Muscle layer of duodenum (tissue), 2 donors: ENCODE data around the gene VSX2.
A peak's percentile ranks its signal among the peaks of the same experiment; 100 is the strongest.

ENCODE experiments used
- H3K27ac ChIP-seq: one replicate; pipeline ENCODE4 v1.7.0; 2013; ENCODE audit warnings: mild to moderate bottlenecking, low read length
- H3K27me3 ChIP-seq: one replicate; pipeline ENCODE4 v1.7.0; 2013; ENCODE audit warnings: low read depth, mild to moderate bottlenecking, control low read depth, low read length
- H3K36me3 ChIP-seq, 2 donors: one replicate each; pipeline ENCODE4 v1.7.0; 2013; ENCODE audit warnings: low read length in 2 of 2, control low read depth in 1 of 2, mild to moderate bottlenecking in 1 of 2; ENCODE audit not compliant: insufficient read depth in 2 of 2, control insufficient read depth in 1 of 2
- H3K4me1 ChIP-seq, 2 donors: one replicate each; pipeline ENCODE4 v1.7.0; 2013; ENCODE audit warnings: low read length in 2 of 2, mild to moderate bottlenecking in 2 of 2, control low read depth in 1 of 2, moderate library complexity in 1 of 2; ENCODE audit not compliant: insufficient read depth in 2 of 2, control insufficient read depth in 1 of 2
- H3K4me3 ChIP-seq, 2 donors: one replicate each; pipeline ENCODE4 v1.7.0; 2013; ENCODE audit warnings: low read length in 2 of 2, low read depth in 1 of 2, mild to moderate bottlenecking in 1 of 2
- H3K9me3 ChIP-seq, 2 donors: one replicate each; pipeline ENCODE4 v1.7.0; 2013; ENCODE audit warnings: low read length in 2 of 2, control low read depth in 1 of 2, mild to moderate bottlenecking in 1 of 2; ENCODE audit not compliant: control insufficient read depth in 1 of 2
- donor health status: healthy.

The VSX2 gene

GRCh38 chr14:74289801-74290200 is 50.6 kb downstream of the VSX2 start:
- Histone ChIP-seq H3K27ac (no peak overlapping the region), H3K4me1 (no peaks in the 10 kb centered on the region), H3K4me3 (no peak overlapping the region), H3K27me3 (no peaks in the 10 kb centered on the region), H3K36me3 (peaks cover 52 to 75% of the 10 kb centered on the region in 2 donors), H3K9me3 (no peaks in the 10 kb centered on the region)

- Histone ChIP-seq H3K27me3 (no peaks in the 10 kb centered on the region), H3K27ac (no peak overlapping the region), H3K36me3 (peaks cover 49 to 77% of the 10 kb centered on the region in 2 donors)
These were observed 51.2 kb downstream of the VSX2 start for GRCh38 chr14:74290415-74290814.

GRCh38 chr14:74292061-74292460 is 52.8 kb downstream of the VSX2 start:
- H3K36me3 ChIP-seq, result peaks cover 53 to 79% of the 10 kb centered on the region in 2 donors
- H3K4me1 ChIP-seq, result no peaks in the 10 kb centered on the region
- no peak overlapping the region for H3K4me3 ChIP-seq
- no peak overlapping the region for H3K27ac ChIP-seq
- no peaks in the 10 kb centered on the region for H3K27me3 ChIP-seq
- H3K9me3 ChIP-seq, result no peaks in the 10 kb centered on the region

More at GRCh38 chr14:74290415-74290814, 51.2 kb downstream of the VSX2 start:
- H3K4me1 ChIP-seq, result no peaks in the 10 kb centered on the region
- H3K9me3 ChIP-seq, result no peaks in the 10 kb centered on the region
- H3K4me3 ChIP-seq, result no peak overlapping the region

GRCh38 chr14:74293606-74294005 is 54.4 kb downstream of the VSX2 start:
- Histone ChIP-seq H3K9me3 (no peaks in the 10 kb centered on the region), H3K4me1 (no peaks in the 10 kb centered on the region), H3K27ac (no peak overlapping the region), H3K4me3 (no peak overlapping the region), H3K36me3 (peaks cover 43 to 76% of the 10 kb centered on the region in 2 donors), H3K27me3 (no peaks in the 10 kb centered on the region)

GRCh38 chr14:74296037-74296467 is 56.8 kb downstream of the VSX2 start:
- H3K4me3 ChIP-seq, result no peak overlapping the region

GRCh38 chr14:74297986-74298385 is 58.7 kb downstream of the VSX2 start:
- H3K27ac ChIP-seq, result no peak overlapping the region
- no peaks in the 10 kb centered on the region for H3K9me3 ChIP-seq
- no peaks in the 10 kb centered on the region for H3K27me3 ChIP-seq
- peaks cover 12 to 52% of the 10 kb centered on the region in 2 donors for H3K36me3 ChIP-seq
- H3K4me3 ChIP-seq, result no peak overlapping the region
- H3K4me1 ChIP-seq, result peaks cover 5 to 8% of the 10 kb centered on the region in 2 donors

More at GRCh38 chr14:74296037-74296467, 56.8 kb downstream of the VSX2 start:
- Histone ChIP-seq H3K4me1 (peaks cover 0 to 5% of the 10 kb centered on the region in 2 donors), H3K36me3 (peaks cover 29 to 70% of the 10 kb centered on the region in 2 donors), H3K27ac (no peak overlapping the region), H3K9me3 (no peaks in the 10 kb centered on the region), H3K27me3 (no peaks in the 10 kb centered on the region)

GRCh38 chr14:74299061-74299545 is 59.9 kb downstream of the VSX2 start:
- peak overlapping the region; percentile 32 for H3K27ac ChIP-seq
- H3K4me3 ChIP-seq, result no peak overlapping the region
- peaks cover 5 to 8% of the 10 kb centered on the region in 2 donors for H3K4me1 ChIP-seq
- no peaks in the 10 kb centered on the region for H3K9me3 ChIP-seq
- H3K36me3 ChIP-seq, result peaks cover 12 to 52% of the 10 kb centered on the region in 2 donors
- no peaks in the 10 kb centered on the region for H3K27me3 ChIP-seq

- Histone ChIP-seq H3K4me3 (peak overlapping the region; percentile 94 to 98), H3K9me3 (no peaks in the 10 kb centered on the region), H3K36me3 (peaks cover 9 to 27% of the 10 kb centered on the region in 2 donors), H3K4me1 (peaks cover 5 to 8% of the 10 kb centered on the region in 2 donors), H3K27ac (peak overlapping the region; percentile 67), H3K27me3 (no peaks in the 10 kb centered on the region)
These were observed 62.4 kb downstream of the VSX2 start for GRCh38 chr14:74301594-74302151.

- Histone ChIP-seq H3K27ac (peak overlapping the region; percentile 67), H3K36me3 (peaks cover 4 to 22% of the 10 kb centered on the region in 2 donors), H3K27me3 (no peaks in the 10 kb centered on the region), H3K4me1 (peaks cover 5 to 8% of the 10 kb centered on the region in 2 donors), H3K4me3 (peak overlapping the region; percentile 94 to 98), H3K9me3 (no peaks in the 10 kb centered on the region)
These were observed 62.9 kb downstream of the VSX2 start for GRCh38 chr14:74302152-74302628.

- Histone ChIP-seq H3K27me3 (no peaks in the 10 kb centered on the region), H3K4me1 (peaks cover 5 to 8% of the 10 kb centered on the region in 2 donors), H3K36me3 (peaks cover 3 to 15% of the 10 kb centered on the region in 2 donors), H3K4me3 (peak within 1 kb of the TSS; percentile 94 to 98), H3K27ac (peak within 1 kb of the TSS; percentile 67), H3K9me3 (no peaks in the 10 kb centered on the region)
These were observed 63.7 kb downstream of the VSX2 start, which contains the start of gene ABCD4 for GRCh38 chr14:74302634-74303569. Gene ABCD4 (minus strand): TSS chr14:74302934. CDS start chr14:74302912, 22 bp downstream.

- H3K4me1 ChIP-seq, result no peaks in the 10 kb centered on the region
- H3K4me3 ChIP-seq, result no peak overlapping the region
- H3K36me3 ChIP-seq, result no peaks in the 10 kb centered on the region
- no peaks in the 10 kb centered on the region for H3K9me3 ChIP-seq
- no peaks in the 10 kb centered on the region for H3K27me3 ChIP-seq
- H3K27ac ChIP-seq, result no peak overlapping the region
These were observed 69.4 kb downstream of the VSX2 start for GRCh38 chr14:74308695-74309094.
